HCT116 (cell line): Measurements from ENCODE around the gene LHB. TPM values are rescaled to one million over a fixed set of nuclear protein-coding genes. Genes with fewer than 3 reads are reported as not detected.

Source experiments
- ATAC-seq: fragments of 200-7000 bp; cut with Tn5 transposase; 2 replicates; pipeline ENCODE4 v1.9.1; 2020; ENCODE audit warnings: mild to moderate bottlenecking, moderate library complexity
- BruUV-seq: library from RNA; stranded (reverse); fragments of 400-500 nt; replicated peaks from 2 replicates; lab custom pipeline; 2021; lab: Mats Ljungman, UMichigan
- CTCF ChIA-PET: fragments of 300-600 bp; sonication (Branson Sonifier 250); formaldehyde crosslinking; loops from one replicate; lab custom pipeline; 2021; ENCODE audit warnings: antibody characterized with exemption; lab: Charles Lee
- POLR2A ChIA-PET: fragments of 300-600, 350-600 bp; sonication (Branson Sonifier 250); formaldehyde crosslinking; loops from one replicate; lab custom pipeline; 2021; ENCODE audit warnings: antibody characterized with exemption; lab: Charles Lee
- RAD21 ChIA-PET, 2 experiments: fragments of 300-600 bp; sonication (Branson Sonifier 250); formaldehyde crosslinking; loops; one replicate each; lab custom pipeline; 2023; ENCODE audit warnings: low total read pairs in 2 of 2; ENCODE audit not compliant: uncharacterized antibody in 2 of 2, unreplicated experiment in 2 of 2, low non-redundant PET in 1 of 2; lab: Charles Lee
- DNase-seq: peaks from one replicate; pipeline ENCODE4 v3.0.0-alpha.2; 2010; ENCODE audit warnings: low read depth, low spot score
- H2AFZ ChIP-seq: fragments of 200-600 bp; shearing (Covaris generic), sonication (generic); 2 replicates; pipeline ENCODE4 v1.6.1; 2017; ENCODE audit warnings: low read depth, mixed run types, mixed read lengths, antibody characterized with exemption, low read length; ENCODE audit not compliant: poor library complexity, severe bottlenecking
- H3K27ac ChIP-seq: 2 replicates; pipeline ENCODE4 v1.5.1; 2012; ENCODE audit warnings: low read depth, low read length
- H3K27me3 ChIP-seq: fragments of 200-600 bp; sonication (generic); 2 replicates; pipeline ENCODE4 v1.6.1; 2016; ENCODE audit warnings: mixed run types, low read length, mixed read lengths; ENCODE audit not compliant: insufficient read depth
- H3K36me3 ChIP-seq, 2 experiments: fragments of 200-500 bp in 1 of 2; fragments of 200-600 bp in 1 of 2; sonication (Bioruptor generic) in 1 of 2; sonication (generic) in 1 of 2; 2 replicates each; pipeline versions ENCODE4 v1.5.1 to v1.6.1; 2014 to 2016; ENCODE audit warnings: low read length in 2 of 2, inconsistent platforms in 1 of 2, mixed read lengths in 1 of 2, mixed run types in 1 of 2; ENCODE audit not compliant: insufficient read depth in 2 of 2, control insufficient read depth in 1 of 2
- H3K4me1 ChIP-seq, 2 experiments: fragments of 200-600 bp in 1 of 2; sonication (generic) in 1 of 2; 2 replicates each; pipeline versions ENCODE4 v1.5.1 to v1.6.1; 2012 to 2017; ENCODE audit warnings: low read length in 2 of 2, inconsistent platforms in 1 of 2, mild to moderate bottlenecking in 1 of 2, mixed read lengths in 1 of 2, mixed run types in 1 of 2, moderate library complexity in 1 of 2; ENCODE audit not compliant: insufficient read depth in 2 of 2, control insufficient read depth in 1 of 2
- H3K4me2 ChIP-seq: fragments of 200-600 bp; sonication (generic); 2 replicates; pipeline ENCODE4 v1.6.1; 2017; ENCODE audit warnings: mixed run types, low read length, mixed read lengths
- H3K4me3 ChIP-seq, 2 experiments: fragments of 200-600 bp in 1 of 2; sonication (generic) in 1 of 2; replicated peaks in 1 of 2; 2 replicates each; pipeline ENCODE4 v1.5.1; 2011 to 2016; ENCODE audit warnings: low read length in 2 of 2, control low read depth in 1 of 2, low read depth in 1 of 2, mild to moderate bottlenecking in 1 of 2, mixed read lengths in 1 of 2, mixed run types in 1 of 2
- H3K79me2 ChIP-seq: fragments of 200-600 bp; sonication (generic); 2 replicates; pipeline ENCODE4 v1.6.1; 2017; ENCODE audit warnings: mild to moderate bottlenecking, mixed run types, low read length, moderate library complexity, mixed read lengths; ENCODE audit not compliant: insufficient read depth
- H3K9ac ChIP-seq: fragments of 200-600 bp; sonication (generic); 2 replicates; pipeline ENCODE4 v1.6.1; 2016; ENCODE audit warnings: low read length, mixed read lengths
- H3K9me2 ChIP-seq: fragments of 200-600 bp; sonication (generic), shearing (Covaris generic); 2 replicates; pipeline ENCODE4 v1.6.1; 2017; ENCODE audit warnings: mixed run types, mild to moderate bottlenecking, moderate library complexity; ENCODE audit not compliant: insufficient read depth
- H3K9me3 ChIP-seq, 2 experiments: fragments of 200-500 bp in 1 of 2; fragments of 200-600 bp in 1 of 2; sonication (Bioruptor generic) in 1 of 2; sonication (generic) in 1 of 2; 2 replicates each; pipeline ENCODE4 v1.6.1; 2014 to 2017; ENCODE audit warnings: low read length in 2 of 2, mixed read lengths in 2 of 2, inconsistent platforms in 1 of 2, low read depth in 1 of 2, mild to moderate bottlenecking in 1 of 2, mixed run types in 1 of 2, moderate library complexity in 1 of 2; ENCODE audit not compliant: control insufficient read depth in 1 of 2, insufficient read depth in 1 of 2
- H4K20me1 ChIP-seq: fragments of 200-600 bp; sonication (generic), shearing (Covaris generic); 2 replicates; pipeline ENCODE4 v1.6.1; 2017; ENCODE audit warnings: mixed run types, mild to moderate bottlenecking, moderate library complexity; ENCODE audit not compliant: insufficient read depth
- CEBPB ChIP-seq: IDR thresholded peaks from 2 replicates; pipeline ENCODE4 v1.6.1; 2012; ENCODE audit warnings: low read depth
- EZH2phosphoT487 ChIP-seq: fragments of 200-600 bp; IDR thresholded peaks from 2 replicates; pipeline ENCODE4 v1.6.1; 2018; ENCODE audit warnings: antibody characterized with exemption, borderline replicate concordance
- REST ChIP-seq: IDR thresholded peaks from 2 replicates; pipeline ENCODE4 v1.6.1; 2012; ENCODE audit warnings: low read depth
- SP1 ChIP-seq: IDR thresholded peaks from 2 replicates; pipeline ENCODE4 v1.6.1; 2012; ENCODE audit warnings: low read depth
- ZNF274 ChIP-seq: fragments of 200-500 bp; sonication (Bioruptor generic); IDR thresholded peaks from 2 replicates; pipeline ENCODE4 v1.6.1; 2014; ENCODE audit warnings: mild to moderate bottlenecking, low read depth, low read length, inconsistent platforms
- intact Hi-C: fragments of 100-400 bp; cut with micrococcal nuclease; formaldehyde crosslinking; loops from 2 replicates; pipeline ENCODE4 v1.10.0; 2022
- total RNA-seq: library from RNA; stranded (reverse); gene quantifications from one replicate; pipeline ENCODE4 v1.2.1, GENCODE V29; 2021; ENCODE audit not compliant: unreplicated experiment

LHB gene
- total RNA-seq, 1 experiment from 2014 or later, result 3.7 TPM

GRCh38 chr19:48991011-48991609 is 25.8 kb downstream of the LHB start:
- ChIA-PET POLR2A (no interaction called here), CTCF (interaction anchor here (1.4 kb wide), 1 partner anchor 20 kb away, joined by 6 read pairs; no protein-coding TSS in a partner anchor)

More at GRCh38 chr19:48991011-48991609, 25.8 kb downstream of the LHB start:
- Histone ChIP-seq H3K36me3 (peaks cover 8% of the 10 kb centered on the region in 2 experiments; a peak in 2 of 4 replicates), H3K4me2 (peak overlapping the region; percentile 92; the same call in 1 of the 2 replicates), H3K9me2 (no peaks in the 10 kb centered on the region), H3K27ac (peak overlapping the region; percentile 15; the same call in 1 of the 2 replicates), H3K9me3 (no peaks in the 10 kb centered on the region), H3K79me2 (peaks cover 50% of the 10 kb centered on the region), H2AFZ (no peak overlapping the region), H3K4me3 (no peak overlapping the region), H3K4me1 (peaks cover 11 to 19% of the 10 kb centered on the region in 2 experiments), H3K9ac (no peak overlapping the region), H4K20me1 (no peaks in the 10 kb centered on the region), H3K27me3 (no peaks in the 10 kb centered on the region)
- BruUV-seq, result no TSS peak
- RAD21 ChIA-PET, result no interaction called here
- no peak for DNase-seq
- intact Hi-C loops, result no loop called here
- no peak for ATAC-seq
- no peak for TF ChIP-seq ZNF274
- no peak for TF ChIP-seq REST
- TF ChIP-seq EZH2phosphoT487, result no peak
- TF ChIP-seq CEBPB, result no peak
- no peak for TF ChIP-seq SP1
